GM19023 (cell line): ENCODE data around the gene L3MBTL4.

Source experiments
- ATAC-seq: cut with Tn5 transposase; IDR thresholded peaks from one replicate; pipeline ENCODE4 v1.9.1; 2021; ENCODE audit warnings: mild to moderate bottlenecking, moderate library complexity; ENCODE audit not compliant: unreplicated experiment

Gene L3MBTL4

GRCh38 chr18:5969989-5970403 is 444.7 kb downstream of the L3MBTL4 start:
- no peak for ATAC-seq

- no peak for ATAC-seq
These were observed 445.2 kb downstream of the L3MBTL4 start for GRCh38 chr18:5969355-5969988.

- ATAC-seq: no peak
These were observed 447.0 kb downstream of the L3MBTL4 start for GRCh38 chr18:5967666-5968065.

GRCh38 chr18:5967007-5967406 is 447.7 kb downstream of the L3MBTL4 start:
- no peak for ATAC-seq

- no peak for ATAC-seq
These were observed 448.2 kb downstream of the L3MBTL4 start for GRCh38 chr18:5966514-5966913.

- ATAC-seq: no peak
These were observed 449.7 kb downstream of the L3MBTL4 start for GRCh38 chr18:5964996-5965395.

GRCh38 chr18:5964596-5964995 is 450.1 kb downstream of the L3MBTL4 start:
- no peak for ATAC-seq

GRCh38 chr18:5964108-5964507 is 450.6 kb downstream of the L3MBTL4 start:
- ATAC-seq: no peak

GRCh38 chr18:5963267-5963666 is 451.4 kb downstream of the L3MBTL4 start:
- no peak for ATAC-seq

- ATAC-seq: no peak
These were observed 452.3 kb downstream of the L3MBTL4 start for GRCh38 chr18:5962362-5962761.

GRCh38 chr18:5961828-5962150 is 452.9 kb downstream of the L3MBTL4 start:
- ATAC-seq: no peak

- no peak for ATAC-seq
These were observed 453.4 kb downstream of the L3MBTL4 start for GRCh38 chr18:5961097-5961827.

- ATAC-seq: no peak
These were observed 455.9 kb downstream of the L3MBTL4 start for GRCh38 chr18:5958822-5959221.

GRCh38 chr18:5955861-5956260 is 458.9 kb downstream of the L3MBTL4 start:
- ATAC-seq: no peak

- ATAC-seq: no peak
These were observed 463.1 kb downstream of the L3MBTL4 start for GRCh38 chr18:5951515-5952091.

- ATAC-seq: no peak
These were observed 465.9 kb downstream of the L3MBTL4 start for GRCh38 chr18:5948781-5949180.

GRCh38 chr18:5948237-5948636 is 466.5 kb downstream of the L3MBTL4 start:
- no peak for ATAC-seq

GRCh38 chr18:5944448-5944847 is 470.3 kb downstream of the L3MBTL4 start:
- no peak for ATAC-seq

GRCh38 chr18:5943514-5943913 is 471.2 kb downstream of the L3MBTL4 start:
- ATAC-seq: no peak

- no peak for ATAC-seq
These were observed 472.1 kb downstream of the L3MBTL4 start for GRCh38 chr18:5942591-5942990.

GRCh38 chr18:5941890-5942289 is 472.8 kb downstream of the L3MBTL4 start:
- ATAC-seq: no peak
